ENCODE measurements around the gene PRKAR1B.

DNA sequence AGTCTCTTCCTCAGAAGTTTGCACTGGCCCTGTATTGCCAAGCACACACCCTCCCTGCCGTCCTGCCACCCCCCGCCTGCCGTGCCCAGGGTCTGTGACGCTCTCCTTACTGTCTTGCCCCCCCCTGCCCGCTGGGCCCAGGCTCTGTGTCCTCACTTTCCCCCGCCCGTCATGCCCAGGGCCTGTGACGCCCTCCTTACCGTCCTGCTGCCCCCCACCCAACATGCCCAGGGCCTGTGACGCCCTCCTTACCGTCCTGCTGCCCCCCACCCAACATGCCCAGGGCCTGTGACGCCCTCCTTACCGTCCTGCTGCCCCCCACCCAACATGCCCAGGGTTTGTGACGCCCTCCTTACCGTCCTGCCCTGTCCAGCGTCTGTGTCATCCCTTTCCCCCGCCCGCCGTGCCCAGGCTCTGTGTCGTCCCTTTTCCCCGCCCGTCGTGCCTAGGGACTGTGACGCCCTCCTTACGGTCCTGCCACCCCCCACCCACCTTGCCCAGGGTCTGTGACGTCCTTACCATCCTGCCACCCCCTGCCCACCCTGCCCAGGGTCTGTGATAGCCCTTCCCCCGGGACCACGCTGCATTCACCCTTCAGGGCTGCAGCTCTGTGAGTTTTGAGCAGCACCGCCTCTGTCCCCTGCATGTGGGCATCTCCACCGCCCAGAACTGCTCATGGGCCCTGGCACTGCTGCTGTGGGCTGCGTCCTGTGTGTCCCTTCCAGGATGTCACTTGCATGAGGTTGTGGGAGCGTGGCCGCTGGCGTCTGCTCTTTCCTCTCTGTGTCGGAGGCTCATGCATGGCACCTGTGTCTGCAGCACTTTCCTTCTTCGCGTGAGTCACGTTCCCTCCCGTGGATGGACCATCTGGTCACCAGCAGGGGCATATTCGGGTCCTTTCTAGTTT is 19.3 kb upstream of the PRKAR1B start:
- TF ChIP-seq CTCF (IDR thresholded peaks at IDR 0.05 in 2 of 3, conservative IDR thresholded peaks at IDR 0.05 in 1 of 3; ENCODE audit: borderline replicate concordance in 1 of 3, insufficient read depth in 1 of 3, low read depth in 2 of 3, low read length in 2 of 3) (no peak), CEBPB (IDR thresholded peaks at IDR 0.05; ENCODE audit: low read depth) (no peak), EZH2 (IDR thresholded peaks at IDR 0.05) (no peak), EZH2phosphoT487 (IDR thresholded peaks at IDR 0.05; ENCODE audit: borderline replicate concordance) (no peak), ATF3 (IDR thresholded peaks at IDR 0.05) (no peak), SP1 (IDR thresholded peaks at IDR 0.05; ENCODE audit: low read depth) (no peak)
- TF ChIP-seq, protein P1, sequence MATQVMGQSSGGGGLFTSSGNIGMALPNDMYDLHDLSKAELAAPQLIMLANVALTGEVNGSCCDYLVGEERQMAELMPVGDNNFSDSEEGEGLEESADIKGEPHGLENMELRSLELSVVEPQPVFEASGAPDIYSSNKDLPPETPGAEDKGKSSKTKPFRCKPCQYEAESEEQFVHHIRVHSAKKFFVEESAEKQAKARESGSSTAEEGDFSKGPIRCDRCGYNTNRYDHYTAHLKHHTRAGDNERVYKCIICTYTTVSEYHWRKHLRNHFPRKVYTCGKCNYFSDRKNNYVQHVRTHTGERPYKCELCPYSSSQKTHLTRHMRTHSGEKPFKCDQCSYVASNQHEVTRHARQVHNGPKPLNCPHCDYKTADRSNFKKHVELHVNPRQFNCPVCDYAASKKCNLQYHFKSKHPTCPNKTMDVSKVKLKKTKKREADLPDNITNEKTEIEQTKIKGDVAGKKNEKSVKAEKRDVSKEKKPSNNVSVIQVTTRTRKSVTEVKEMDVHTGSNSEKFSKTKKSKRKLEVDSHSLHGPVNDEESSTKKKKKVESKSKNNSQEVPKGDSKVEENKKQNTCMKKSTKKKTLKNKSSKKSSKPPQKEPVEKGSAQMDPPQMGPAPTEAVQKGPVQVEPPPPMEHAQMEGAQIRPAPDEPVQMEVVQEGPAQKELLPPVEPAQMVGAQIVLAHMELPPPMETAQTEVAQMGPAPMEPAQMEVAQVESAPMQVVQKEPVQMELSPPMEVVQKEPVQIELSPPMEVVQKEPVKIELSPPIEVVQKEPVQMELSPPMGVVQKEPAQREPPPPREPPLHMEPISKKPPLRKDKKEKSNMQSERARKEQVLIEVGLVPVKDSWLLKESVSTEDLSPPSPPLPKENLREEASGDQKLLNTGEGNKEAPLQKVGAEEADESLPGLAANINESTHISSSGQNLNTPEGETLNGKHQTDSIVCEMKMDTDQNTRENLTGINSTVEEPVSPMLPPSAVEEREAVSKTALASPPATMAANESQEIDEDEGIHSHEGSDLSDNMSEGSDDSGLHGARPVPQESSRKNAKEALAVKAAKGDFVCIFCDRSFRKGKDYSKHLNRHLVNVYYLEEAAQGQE (IDR thresholded peaks at IDR 0.05; ENCODE audit: low read depth): no peak

Measured in HCT116 (cell line).